Neuron (in vitro differentiated cells): ENCODE data around the gene GTF3C5.
"Not testable (repeated sequence)": the region's sequence is repeated elsewhere in the genome, so short reads cannot be mapped to it uniquely, and the experiment has no call there.

ENCODE experiments used
- H2AFZ ChIP-seq: one replicate; pipeline ENCODE4 v1.6.1; 2013; ENCODE audit warnings: low read depth, mild to moderate bottlenecking, inconsistent platforms, low read length, moderate library complexity
- H3K27me3 ChIP-seq: one replicate; pipeline ENCODE4 v1.6.1; 2013; ENCODE audit warnings: low read length; ENCODE audit not compliant: insufficient read depth
- H3K36me3 ChIP-seq: one replicate; pipeline ENCODE4 v1.6.1; 2013; ENCODE audit warnings: low read length; ENCODE audit not compliant: insufficient read depth
- H3K4me1 ChIP-seq: one replicate; pipeline ENCODE4 v1.6.1; 2013; ENCODE audit warnings: low read length; ENCODE audit not compliant: insufficient read depth
- H3K4me3 ChIP-seq: 2 replicates; pipeline ENCODE4 v1.5.1; 2013; ENCODE audit warnings: mild to moderate bottlenecking, low read length, moderate library complexity
- H3K9me3 ChIP-seq: one replicate; pipeline ENCODE4 v1.6.1; 2013; ENCODE audit warnings: low read length

Gene GTF3C5

DNA sequence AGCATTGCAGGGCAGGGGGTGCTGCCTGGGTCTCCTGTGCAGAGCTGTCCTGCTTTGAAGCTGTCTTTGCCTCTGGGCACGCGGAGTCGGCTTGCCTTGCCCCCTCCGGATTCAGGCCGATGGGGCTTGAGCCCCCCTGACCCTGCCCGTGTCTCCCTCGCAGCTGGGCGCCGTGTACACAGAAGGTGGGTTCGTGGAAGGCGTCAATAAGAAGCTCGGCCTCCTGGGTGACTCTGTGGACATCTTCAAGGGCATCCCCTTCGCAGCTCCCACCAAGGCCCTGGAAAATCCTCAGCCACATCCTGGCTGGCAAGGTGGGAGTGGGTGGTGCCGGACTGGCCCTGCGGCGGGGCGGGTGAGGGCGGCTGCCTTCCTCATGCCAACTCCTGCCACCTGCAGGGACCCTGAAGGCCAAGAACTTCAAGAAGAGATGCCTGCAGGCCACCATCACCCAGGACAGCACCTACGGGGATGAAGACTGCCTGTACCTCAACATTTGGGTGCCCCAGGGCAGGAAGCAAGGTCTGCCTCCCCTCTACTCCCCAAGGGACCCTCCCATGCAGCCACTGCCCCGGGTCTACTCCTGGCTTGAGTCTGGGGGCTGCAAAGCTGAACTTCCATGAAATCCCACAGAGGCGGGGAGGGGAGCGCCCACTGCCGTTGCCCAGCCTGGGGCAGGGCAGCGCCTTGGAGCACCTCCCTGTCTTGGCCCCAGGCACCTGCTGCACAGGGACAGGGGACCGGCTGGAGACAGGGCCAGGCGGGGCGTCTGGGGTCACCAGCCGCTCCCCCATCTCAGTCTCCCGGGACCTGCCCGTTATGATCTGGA lies 33.7 kb downstream of the GTF3C5 start:
- H3K27me3 ChIP-seq: no peaks in the 10 kb centered on the region
- peaks cover 5% of the 10 kb centered on the region for H3K4me1 ChIP-seq
- no peak overlapping the region for H2AFZ ChIP-seq
- H3K4me3 ChIP-seq: no peak overlapping the region
- H3K36me3 ChIP-seq: peaks cover 2% of the 10 kb centered on the region
- no peaks in the 10 kb centered on the region for H3K9me3 ChIP-seq

DNA sequence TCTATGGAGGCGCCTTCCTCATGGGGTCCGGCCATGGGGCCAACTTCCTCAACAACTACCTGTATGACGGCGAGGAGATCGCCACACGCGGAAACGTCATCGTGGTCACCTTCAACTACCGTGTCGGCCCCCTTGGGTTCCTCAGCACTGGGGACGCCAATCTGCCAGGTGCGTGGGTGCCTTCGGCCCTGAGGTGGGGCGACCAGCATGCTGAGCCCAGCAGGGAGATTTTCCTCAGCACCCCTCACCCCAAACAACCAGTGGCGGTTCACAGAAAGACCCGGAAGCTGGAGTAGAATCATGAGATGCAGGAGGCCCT lies 34.2 kb downstream of the GTF3C5 start:
- Histone ChIP-seq H3K27me3 (no peaks in the 10 kb centered on the region), H3K4me1 (peaks cover 5% of the 10 kb centered on the region), H3K36me3 (peaks cover 2% of the 10 kb centered on the region)

DNA sequence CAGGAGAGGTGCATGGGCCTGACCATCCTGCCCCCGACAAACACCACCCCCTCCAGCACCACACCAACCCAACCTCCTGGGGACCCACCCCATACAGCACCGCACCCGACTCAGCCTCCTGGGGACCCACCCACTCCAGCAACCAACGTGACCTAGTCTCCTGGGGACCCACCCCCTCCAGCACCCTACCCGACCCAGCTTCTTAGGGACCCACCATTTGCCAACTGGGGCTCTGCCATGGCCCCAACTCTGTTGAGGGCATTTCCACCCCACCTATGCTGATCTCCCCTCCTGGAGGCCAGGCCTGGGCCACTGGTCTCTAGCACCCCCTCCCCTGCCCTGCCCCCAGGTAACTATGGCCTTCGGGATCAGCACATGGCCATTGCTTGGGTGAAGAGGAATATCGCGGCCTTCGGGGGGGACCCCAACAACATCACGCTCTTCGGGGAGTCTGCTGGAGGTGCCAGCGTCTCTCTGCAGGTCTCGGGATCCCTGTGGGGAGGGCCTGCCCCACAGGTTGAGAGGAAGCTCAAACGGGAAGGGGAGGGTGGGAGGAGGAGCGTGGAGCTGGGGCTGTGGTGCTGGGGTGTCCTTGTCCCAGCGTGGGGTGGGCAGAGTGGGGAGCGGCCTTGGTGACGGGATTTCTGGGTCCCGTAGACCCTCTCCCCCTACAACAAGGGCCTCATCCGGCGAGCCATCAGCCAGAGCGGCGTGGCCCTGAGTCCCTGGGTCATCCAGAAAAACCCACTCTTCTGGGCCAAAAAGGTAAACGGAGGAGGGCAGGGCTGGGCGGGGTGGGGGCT lies 35.6 kb downstream of the GTF3C5 start:
- H3K4me1 ChIP-seq: no peaks in the 10 kb centered on the region
- H3K27me3 ChIP-seq: no peaks in the 10 kb centered on the region
- peaks cover 2% of the 10 kb centered on the region for H3K36me3 ChIP-seq
- no peak overlapping the region for H2AFZ ChIP-seq
- no peaks in the 10 kb centered on the region for H3K9me3 ChIP-seq
- H3K4me3 ChIP-seq: no peak overlapping the region

More for the DNA sequence above, 34.2 kb downstream of the GTF3C5 start:
- no peak overlapping the region for H3K4me3 ChIP-seq
- no peaks in the 10 kb centered on the region for H3K9me3 ChIP-seq
- no peak overlapping the region for H2AFZ ChIP-seq

DNA sequence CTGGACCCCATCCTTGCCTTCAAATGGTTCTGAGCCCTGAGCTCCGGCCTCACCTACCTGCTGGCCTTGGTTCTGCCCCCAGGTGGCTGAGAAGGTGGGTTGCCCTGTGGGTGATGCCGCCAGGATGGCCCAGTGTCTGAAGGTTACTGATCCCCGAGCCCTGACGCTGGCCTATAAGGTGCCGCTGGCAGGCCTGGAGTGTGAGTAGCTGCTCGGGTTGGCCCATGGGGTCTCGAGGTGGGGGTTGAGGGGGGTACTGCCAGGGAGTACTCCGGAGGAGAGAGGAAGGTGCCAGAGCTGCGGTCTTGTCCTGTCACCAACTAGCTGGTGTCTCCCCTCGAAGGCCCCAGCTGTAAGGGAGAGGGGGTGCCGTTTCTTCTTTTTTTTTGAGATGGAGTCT lies 36.2 kb downstream of the GTF3C5 start:
- no peak overlapping the region for H3K4me3 ChIP-seq

DNA sequence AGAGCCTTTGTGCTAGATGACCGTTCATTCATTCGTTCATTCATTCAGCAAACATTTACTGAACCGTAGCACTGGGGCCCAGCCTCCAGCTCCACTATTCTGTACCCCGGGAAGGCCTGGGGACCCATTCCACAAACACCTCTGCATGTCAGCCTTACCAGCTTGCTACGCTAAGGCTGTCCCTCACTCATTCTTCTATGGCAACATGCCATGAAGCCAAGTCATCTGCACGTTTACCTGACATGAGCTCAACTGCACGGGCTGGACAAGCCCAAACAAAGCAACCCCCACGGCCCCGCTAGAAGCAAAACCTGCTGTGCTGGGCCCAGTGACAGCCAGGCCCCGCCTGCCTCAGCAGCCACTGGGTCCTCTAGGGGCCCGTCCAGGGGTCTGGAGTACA lies 37.0 kb downstream of the GTF3C5 start:
- no peaks in the 10 kb centered on the region for H3K4me1 ChIP-seq
- no peaks in the 10 kb centered on the region for H3K9me3 ChIP-seq
- H2AFZ ChIP-seq: no peak overlapping the region
- H3K4me3 ChIP-seq: no peak overlapping the region
- no peaks in the 10 kb centered on the region for H3K27me3 ChIP-seq
- H3K36me3 ChIP-seq: peaks cover 2% of the 10 kb centered on the region

More for the DNA sequence above, 36.2 kb downstream of the GTF3C5 start:
- Histone ChIP-seq H3K9me3 (no peaks in the 10 kb centered on the region), H3K36me3 (peaks cover 2% of the 10 kb centered on the region), H2AFZ (no peak overlapping the region), H3K27me3 (no peaks in the 10 kb centered on the region), H3K4me1 (no peaks in the 10 kb centered on the region)

DNA sequence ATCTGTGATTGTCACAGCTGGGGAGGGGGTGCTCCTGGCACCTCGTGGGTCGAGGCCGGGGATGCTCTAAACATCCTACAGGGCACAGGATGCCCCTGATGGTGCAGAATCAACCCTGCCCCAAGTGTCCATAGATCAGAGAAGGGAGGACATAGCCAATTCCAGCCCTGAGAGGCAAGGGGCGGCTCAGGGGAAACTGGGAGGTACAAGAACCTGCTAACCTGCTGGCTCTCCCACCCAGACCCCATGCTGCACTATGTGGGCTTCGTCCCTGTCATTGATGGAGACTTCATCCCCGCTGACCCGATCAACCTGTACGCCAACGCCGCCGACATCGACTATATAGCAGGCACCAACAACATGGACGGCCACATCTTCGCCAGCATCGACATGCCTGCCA lies 37.6 kb downstream of the GTF3C5 start:
- H3K4me1 ChIP-seq: not testable (repeated sequence)

DNA sequence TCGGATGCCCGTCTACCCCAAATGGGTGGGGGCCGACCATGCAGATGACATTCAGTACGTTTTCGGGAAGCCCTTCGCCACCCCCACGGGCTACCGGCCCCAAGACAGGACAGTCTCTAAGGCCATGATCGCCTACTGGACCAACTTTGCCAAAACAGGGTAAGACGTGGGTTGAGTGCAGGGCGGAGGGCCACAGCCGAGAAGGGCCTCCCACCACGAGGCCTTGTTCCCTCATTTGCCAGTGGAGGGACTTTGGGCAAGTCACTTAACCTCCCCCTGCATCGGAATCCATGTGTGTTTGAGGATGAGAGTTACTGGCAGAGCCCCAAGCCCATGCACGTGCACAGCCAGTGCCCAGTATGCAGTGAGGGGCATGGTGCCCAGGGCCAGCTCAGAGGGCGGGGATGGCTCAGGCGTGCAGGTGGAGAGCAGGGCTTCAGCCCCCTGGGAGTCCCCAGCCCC lies 39.7 kb downstream of the GTF3C5 start:
- not testable (repeated sequence) for H3K27me3 ChIP-seq, H3K4me3 ChIP-seq, H2AFZ ChIP-seq, H3K9me3 ChIP-seq, H3K36me3 ChIP-seq, H3K4me1 ChIP-seq

More for the DNA sequence above, 37.6 kb downstream of the GTF3C5 start:
- H3K36me3 ChIP-seq, H3K27me3 ChIP-seq, H2AFZ ChIP-seq, H3K4me3 ChIP-seq, H3K9me3 ChIP-seq: not testable (repeated sequence)

DNA sequence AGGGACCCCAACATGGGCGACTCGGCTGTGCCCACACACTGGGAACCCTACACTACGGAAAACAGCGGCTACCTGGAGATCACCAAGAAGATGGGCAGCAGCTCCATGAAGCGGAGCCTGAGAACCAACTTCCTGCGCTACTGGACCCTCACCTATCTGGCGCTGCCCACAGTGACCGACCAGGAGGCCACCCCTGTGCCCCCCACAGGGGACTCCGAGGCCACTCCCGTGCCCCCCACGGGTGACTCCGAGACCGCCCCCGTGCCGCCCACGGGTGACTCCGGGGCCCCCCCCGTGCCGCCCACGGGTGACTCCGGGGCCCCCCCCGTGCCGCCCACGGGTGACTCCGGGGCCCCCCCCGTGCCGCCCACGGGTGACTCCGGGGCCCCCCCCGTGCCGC lies 40.2 kb downstream of the GTF3C5 start:
- H3K4me1 ChIP-seq, H3K9me3 ChIP-seq, H3K4me3 ChIP-seq, H2AFZ ChIP-seq, H3K36me3 ChIP-seq, H3K27me3 ChIP-seq: not testable (repeated sequence)

DNA sequence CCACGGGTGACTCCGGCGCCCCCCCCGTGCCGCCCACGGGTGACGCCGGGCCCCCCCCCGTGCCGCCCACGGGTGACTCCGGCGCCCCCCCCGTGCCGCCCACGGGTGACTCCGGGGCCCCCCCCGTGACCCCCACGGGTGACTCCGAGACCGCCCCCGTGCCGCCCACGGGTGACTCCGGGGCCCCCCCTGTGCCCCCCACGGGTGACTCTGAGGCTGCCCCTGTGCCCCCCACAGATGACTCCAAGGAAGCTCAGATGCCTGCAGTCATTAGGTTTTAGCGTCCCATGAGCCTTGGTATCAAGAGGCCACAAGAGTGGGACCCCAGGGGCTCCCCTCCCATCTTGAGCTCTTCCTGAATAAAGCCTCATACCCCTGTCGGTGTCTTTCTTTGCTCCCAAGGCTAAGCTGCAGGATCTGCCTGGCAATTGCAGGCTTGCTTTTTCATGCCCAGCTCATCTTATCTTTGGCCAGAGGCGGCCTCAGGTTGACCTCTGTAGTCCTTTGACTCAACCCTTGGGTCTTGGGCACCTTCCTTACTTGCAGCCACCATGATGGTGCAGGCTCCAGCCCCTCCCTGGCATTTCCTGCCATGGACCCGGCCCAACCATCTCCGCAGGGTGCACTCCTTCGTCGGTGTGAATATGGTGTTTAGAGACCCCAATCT lies 40.8 kb downstream of the GTF3C5 start:
- Histone ChIP-seq H3K27me3 (no peaks in the 10 kb centered on the region), H2AFZ (no peak overlapping the region), H3K9me3 (no peaks in the 10 kb centered on the region), H3K4me1 (no peaks in the 10 kb centered on the region), H3K4me3 (no peak overlapping the region), H3K36me3 (no peaks in the 10 kb centered on the region)

DNA sequence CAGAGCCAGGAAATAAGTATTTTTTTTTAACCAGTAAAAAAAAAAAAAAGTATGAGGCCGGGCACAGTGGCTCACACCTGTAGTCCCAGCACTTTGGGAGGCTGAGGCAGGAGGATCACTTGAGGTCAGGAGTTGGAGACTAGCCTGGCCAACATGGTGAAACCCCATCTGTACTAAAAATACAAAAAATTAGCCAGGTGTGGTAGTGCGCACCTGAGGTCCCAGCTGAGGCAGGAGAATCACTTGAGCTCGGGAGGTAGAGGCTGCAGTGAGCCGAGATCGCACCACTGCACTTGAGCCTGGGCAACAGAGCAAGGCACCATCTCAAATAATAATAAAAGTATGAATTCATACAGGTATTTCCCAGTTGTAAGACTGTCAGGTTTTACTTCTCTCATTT lies 41.4 kb downstream of the GTF3C5 start:
- H2AFZ ChIP-seq, H3K4me3 ChIP-seq: not testable (repeated sequence)

DNA sequence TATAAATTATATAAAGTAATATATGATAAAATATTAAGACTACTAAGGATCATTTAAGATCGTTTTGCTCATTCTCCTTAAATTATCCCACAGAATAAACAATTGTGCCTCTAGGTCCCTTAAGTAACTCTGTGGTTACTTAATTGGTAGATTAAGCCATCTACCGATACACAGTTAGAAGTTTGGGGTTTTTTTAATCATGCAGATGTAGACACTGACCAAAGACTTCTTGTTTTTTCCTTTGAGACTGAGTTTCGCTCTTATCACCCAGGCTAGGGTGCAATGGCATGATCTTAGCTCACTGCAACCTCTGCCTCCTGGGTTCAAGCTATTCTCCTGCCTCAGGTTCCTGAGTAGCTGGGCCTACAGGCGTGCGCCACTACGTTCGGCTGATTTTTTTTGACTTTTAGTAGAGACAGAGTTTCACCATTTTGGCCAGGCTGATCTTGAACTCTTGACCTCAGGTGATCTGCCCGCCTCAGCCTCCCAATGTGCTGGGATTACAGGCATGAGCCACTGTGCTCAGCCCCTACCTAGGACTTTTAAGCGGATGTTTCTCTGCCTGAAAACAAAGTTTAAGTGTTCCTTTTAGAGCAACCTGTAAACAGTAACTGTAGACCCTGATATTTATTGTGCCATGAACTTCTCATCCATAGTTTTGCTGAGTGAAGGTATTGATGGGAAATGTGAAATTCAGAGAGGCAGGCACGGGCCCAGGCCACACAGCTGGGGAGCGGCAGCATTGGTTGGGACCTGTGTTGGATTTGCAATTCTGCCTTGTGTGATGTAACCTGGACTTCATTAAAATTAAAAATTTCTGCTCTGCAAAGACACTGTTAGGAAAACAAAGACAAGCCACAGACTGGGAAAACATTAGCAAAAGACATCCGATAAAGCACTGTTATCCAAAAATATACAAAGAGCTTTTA lies 42.6 kb downstream of the GTF3C5 start:
- H3K27me3 ChIP-seq: no peaks in the 10 kb centered on the region
- H3K9me3 ChIP-seq: no peaks in the 10 kb centered on the region
- no peaks in the 10 kb centered on the region for H3K4me1 ChIP-seq
- no peak overlapping the region for H3K4me3 ChIP-seq
- no peaks in the 10 kb centered on the region for H3K36me3 ChIP-seq
- H2AFZ ChIP-seq: no peak overlapping the region

More for the DNA sequence above, 41.4 kb downstream of the GTF3C5 start:
- H3K27me3 ChIP-seq, H3K9me3 ChIP-seq, H3K4me1 ChIP-seq, H3K36me3 ChIP-seq: not testable (repeated sequence)

DNA sequence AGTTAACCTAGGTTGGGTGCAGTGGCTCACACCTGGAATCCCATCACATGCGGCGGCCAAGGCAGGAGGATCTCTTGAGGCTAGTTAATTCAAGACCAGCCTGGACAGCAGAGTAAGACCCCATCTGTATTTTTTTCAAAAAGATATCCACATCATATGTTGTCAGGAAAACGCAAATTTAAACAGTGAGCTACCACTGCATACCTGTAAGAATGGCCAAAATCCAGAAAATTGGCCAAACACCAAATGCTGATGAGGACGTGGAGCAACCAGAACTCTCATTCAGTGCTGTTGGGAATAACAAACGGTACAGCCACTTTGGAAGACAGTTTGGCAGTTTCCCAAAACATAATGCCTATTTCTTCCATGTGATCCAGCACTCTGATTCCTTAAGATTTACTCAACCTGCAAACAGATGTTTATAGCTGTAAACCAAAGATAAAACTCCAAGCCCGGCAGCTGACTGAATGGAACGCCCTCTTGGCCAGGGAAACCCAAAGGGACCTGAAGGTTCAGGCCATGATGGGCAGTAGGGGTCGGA lies 43.4 kb downstream of the GTF3C5 start:
- no peaks in the 10 kb centered on the region for H3K9me3 ChIP-seq
- H3K27me3 ChIP-seq: no peaks in the 10 kb centered on the region
- H3K36me3 ChIP-seq: no peaks in the 10 kb centered on the region
- no peaks in the 10 kb centered on the region for H3K4me1 ChIP-seq
- no peak overlapping the region for H2AFZ ChIP-seq
- no peak overlapping the region for H3K4me3 ChIP-seq
